ENCODE data around the gene SEMA5B.

Gene SEMA5B

GRCh38 chr3:123031051-123031450 is 3.5 kb upstream of the SEMA5B start:
- no peak for TF ChIP-seq FOXP2 (optimal IDR thresholded peaks at IDR 0.05; ENCODE audit: borderline replicate concordance, extremely low read depth, extremely low read length, insufficient read depth)

- no peak for TF ChIP-seq POLR2AphosphoS5 (IDR thresholded peaks at IDR 0.05; ENCODE audit: low read depth, low read length)
- no peak for TF ChIP-seq REST (IDR thresholded peaks at IDR 0.05; ENCODE audit: insufficient read depth in 1 of 2, low read depth in 2 of 2, low read length in 2 of 2)
- no peak for TF ChIP-seq FOXP2 (optimal IDR thresholded peaks at IDR 0.05; ENCODE audit: borderline replicate concordance, extremely low read depth, extremely low read length, insufficient read depth)
- TF ChIP-seq TAF1 (IDR thresholded peaks at IDR 0.05; ENCODE audit: borderline replicate concordance, insufficient read depth, low read length) = no peak
- no peak for TF ChIP-seq SIN3A (IDR thresholded peaks at IDR 0.05; ENCODE audit: borderline replicate concordance, insufficient read depth, low read length)
These were observed 768 bp upstream of the SEMA5B start for GRCh38 chr3:123028233-123028828.

DNA sequence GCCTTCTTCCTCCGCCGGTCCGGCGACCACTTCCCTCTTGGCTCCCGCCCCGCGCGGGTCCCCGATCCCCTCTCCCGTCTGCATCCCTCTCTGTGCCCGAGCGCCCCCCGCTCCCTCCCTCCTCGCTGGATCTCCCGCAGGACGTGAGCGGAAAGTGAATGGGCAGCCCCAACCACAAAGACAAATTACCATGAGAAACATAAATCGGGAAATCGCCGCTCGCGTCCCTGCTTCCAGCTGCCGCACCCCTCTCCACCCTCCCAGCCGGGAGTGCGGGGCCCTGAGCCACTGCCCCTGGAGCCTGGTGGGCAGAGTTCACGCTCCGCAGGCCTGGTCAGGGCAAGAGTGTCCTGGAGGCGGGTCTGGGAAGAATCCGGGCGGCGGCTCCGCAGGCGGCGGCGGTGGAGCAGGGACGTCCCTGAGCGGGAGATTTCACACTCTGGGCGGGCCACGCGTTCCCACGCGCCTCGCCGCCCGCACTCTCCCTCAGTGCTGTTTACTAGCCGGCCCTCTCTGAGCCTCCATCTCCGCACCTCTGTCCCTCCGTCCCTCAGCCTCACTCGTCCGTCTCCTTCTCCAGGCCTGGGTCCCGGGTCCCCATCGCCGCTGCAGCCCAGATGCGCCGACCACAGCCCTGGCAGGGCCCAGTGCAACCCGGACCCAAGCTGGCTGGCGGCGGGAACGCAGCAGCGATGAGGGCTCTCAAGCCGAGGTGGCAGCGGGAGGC is 835 bp downstream of the SEMA5B start:
- TF ChIP-seq SIN3A (IDR thresholded peaks at IDR 0.05; ENCODE audit: borderline replicate concordance, insufficient read depth, low read length) (no peak), TAF1 (IDR thresholded peaks at IDR 0.05; ENCODE audit: borderline replicate concordance, insufficient read depth, low read length) (no peak)

DNA sequence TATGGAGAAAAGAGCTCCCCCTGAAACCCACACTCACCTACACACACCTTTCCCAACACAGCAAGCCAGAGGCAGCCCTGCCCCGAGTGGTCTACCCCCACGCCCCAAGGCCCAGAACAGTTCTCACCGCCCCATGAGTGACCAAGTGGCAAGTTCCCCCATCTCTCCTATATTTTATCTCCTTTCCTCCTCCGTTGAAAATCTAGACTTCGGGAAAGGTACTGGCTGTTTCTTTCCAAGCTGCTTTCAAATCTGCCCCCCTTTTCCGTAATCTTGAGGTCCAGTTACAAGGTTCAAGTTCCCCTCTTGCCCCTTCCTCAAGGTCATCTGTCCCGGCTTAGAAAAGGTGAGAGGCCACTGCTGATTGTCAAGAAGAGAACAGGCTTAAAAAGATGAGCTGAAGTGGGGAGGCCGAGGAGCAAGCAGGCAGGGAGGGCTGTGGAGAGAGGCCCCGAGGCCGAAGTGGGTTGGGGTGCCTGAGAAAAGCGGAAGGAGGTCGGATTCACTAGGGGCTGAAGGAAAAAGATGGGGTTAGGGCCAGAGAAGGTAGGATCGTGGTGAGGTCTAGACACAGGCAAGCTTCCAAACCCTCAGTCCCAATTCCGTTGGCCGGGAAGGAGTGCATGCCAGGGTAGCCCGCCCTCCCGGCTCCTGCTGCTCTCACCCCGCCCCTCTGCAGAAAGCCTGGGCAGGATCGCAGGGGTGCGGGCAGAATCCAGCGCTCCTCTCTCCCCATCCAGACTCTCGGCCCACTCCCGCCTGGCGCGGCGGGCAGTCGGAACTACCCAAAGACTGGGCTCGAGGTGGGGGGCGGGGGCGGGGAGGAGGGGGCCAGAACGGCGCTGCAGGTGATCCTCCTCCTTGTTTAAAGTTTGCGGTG is 1.7 kb downstream of the SEMA5B start:
- TF ChIP-seq REST (IDR thresholded peaks at IDR 0.05; ENCODE audit: insufficient read depth in 1 of 2, low read depth in 2 of 2, low read length in 2 of 2) = no peak
- TF ChIP-seq TAF1 (IDR thresholded peaks at IDR 0.05; ENCODE audit: borderline replicate concordance, insufficient read depth, low read length) = no peak
- no peak for TF ChIP-seq SIN3A (IDR thresholded peaks at IDR 0.05; ENCODE audit: borderline replicate concordance, insufficient read depth, low read length)
- TF ChIP-seq FOXP2 (optimal IDR thresholded peaks at IDR 0.05; ENCODE audit: borderline replicate concordance, extremely low read depth, extremely low read length, insufficient read depth) = no peak
- TF ChIP-seq POLR2AphosphoS5 (IDR thresholded peaks at IDR 0.05; ENCODE audit: low read depth, low read length) = no peak

DNA sequence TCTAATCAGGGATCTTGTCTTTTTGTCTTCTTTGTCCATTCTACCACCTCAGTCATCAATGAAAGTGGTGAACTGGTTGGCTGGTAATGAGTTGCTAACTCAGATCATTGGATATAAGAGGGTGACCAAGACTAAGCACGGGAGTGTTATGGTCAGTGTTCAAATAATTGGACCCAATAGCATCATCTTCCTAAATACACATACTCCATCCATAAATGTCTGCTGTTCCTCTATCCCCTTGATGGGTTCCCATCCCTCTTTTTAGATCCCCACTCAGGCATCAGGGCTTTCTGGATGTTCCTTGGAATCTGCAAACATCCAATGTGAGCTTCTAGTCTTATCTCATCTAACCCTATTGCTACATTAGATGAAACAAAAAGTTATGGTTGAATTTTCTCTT is 3.5 kb downstream of the SEMA5B start:
- TF ChIP-seq FOXP2 (optimal IDR thresholded peaks at IDR 0.05; ENCODE audit: borderline replicate concordance, extremely low read depth, extremely low read length, insufficient read depth) (no peak), REST (IDR thresholded peaks at IDR 0.05; ENCODE audit: insufficient read depth in 1 of 2, low read depth in 2 of 2, low read length in 2 of 2) (no peak), SIN3A (IDR thresholded peaks at IDR 0.05; ENCODE audit: borderline replicate concordance, insufficient read depth, low read length) (no peak), TAF1 (IDR thresholded peaks at IDR 0.05; ENCODE audit: borderline replicate concordance, insufficient read depth, low read length) (no peak), POLR2AphosphoS5 (IDR thresholded peaks at IDR 0.05; ENCODE audit: low read depth, low read length) (no peak)

Measured in PFSK-1 (cell line).